ENCODE results near the gene PIK3C3.

Gene PIK3C3

DNA sequence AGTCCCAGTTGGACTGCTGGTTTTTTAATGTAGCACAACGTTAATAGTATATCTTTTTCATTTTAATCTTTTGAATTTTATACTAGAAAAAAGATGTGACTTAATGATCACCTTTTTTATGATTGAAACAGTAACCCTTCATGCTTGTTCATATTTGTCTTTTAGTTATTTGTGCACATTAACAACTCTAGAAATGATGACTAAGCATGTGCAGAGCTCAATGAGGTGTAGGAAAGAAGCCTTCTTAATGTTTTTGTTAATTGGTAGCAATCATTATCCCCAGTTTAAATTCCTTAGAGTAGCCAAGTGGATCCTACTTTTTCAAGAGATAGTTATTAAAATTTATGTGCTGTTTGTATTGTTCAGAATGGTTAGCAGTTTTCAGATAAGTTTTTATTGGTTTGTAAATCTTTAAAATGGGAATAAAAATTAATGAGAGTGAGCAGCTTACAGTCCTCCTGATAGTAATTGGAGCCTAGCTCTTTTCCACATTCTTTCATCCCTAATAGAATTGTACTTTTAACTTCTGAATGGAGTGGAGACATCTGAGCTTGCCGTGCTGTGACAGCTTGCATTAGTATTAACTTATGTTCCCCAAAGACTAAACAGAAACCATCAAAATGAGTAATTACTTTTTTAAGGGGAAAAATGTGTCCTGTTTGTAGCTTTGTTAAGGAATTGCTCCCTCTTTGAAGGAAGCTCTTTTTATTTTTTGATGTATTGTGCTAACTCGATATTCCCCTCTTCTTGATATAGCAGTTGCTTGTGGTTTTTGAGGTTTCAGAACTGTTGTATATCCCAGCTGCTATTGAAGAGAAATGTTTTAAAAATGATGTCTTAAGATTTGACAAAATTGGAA is 17.3 kb downstream of the PIK3C3 start:
- TF ChIP-seq, protein P1, sequence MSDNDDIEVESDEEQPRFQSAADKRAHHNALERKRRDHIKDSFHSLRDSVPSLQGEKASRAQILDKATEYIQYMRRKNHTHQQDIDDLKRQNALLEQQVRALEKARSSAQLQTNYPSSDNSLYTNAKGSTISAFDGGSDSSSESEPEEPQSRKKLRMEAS (IDR thresholded peaks at IDR 0.05), result no peak
- TF ChIP-seq RAD21 (IDR thresholded peaks at IDR 0.05; ENCODE audit: low read depth) (no peak), NFIC (IDR thresholded peaks at IDR 0.05) (no peak), EP300 (IDR thresholded peaks at IDR 0.05; ENCODE audit: borderline replicate concordance) (no peak), TCF12 (IDR thresholded peaks at IDR 0.05; ENCODE audit: low read depth) (no peak), CEBPB (IDR thresholded peaks at IDR 0.05) (no peak), TEAD4 (IDR thresholded peaks at IDR 0.05) (no peak)
- TF ChIP-seq, protein P2, sequence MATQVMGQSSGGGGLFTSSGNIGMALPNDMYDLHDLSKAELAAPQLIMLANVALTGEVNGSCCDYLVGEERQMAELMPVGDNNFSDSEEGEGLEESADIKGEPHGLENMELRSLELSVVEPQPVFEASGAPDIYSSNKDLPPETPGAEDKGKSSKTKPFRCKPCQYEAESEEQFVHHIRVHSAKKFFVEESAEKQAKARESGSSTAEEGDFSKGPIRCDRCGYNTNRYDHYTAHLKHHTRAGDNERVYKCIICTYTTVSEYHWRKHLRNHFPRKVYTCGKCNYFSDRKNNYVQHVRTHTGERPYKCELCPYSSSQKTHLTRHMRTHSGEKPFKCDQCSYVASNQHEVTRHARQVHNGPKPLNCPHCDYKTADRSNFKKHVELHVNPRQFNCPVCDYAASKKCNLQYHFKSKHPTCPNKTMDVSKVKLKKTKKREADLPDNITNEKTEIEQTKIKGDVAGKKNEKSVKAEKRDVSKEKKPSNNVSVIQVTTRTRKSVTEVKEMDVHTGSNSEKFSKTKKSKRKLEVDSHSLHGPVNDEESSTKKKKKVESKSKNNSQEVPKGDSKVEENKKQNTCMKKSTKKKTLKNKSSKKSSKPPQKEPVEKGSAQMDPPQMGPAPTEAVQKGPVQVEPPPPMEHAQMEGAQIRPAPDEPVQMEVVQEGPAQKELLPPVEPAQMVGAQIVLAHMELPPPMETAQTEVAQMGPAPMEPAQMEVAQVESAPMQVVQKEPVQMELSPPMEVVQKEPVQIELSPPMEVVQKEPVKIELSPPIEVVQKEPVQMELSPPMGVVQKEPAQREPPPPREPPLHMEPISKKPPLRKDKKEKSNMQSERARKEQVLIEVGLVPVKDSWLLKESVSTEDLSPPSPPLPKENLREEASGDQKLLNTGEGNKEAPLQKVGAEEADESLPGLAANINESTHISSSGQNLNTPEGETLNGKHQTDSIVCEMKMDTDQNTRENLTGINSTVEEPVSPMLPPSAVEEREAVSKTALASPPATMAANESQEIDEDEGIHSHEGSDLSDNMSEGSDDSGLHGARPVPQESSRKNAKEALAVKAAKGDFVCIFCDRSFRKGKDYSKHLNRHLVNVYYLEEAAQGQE (IDR thresholded peaks at IDR 0.05; ENCODE audit: low read depth), result no peak

DNA sequence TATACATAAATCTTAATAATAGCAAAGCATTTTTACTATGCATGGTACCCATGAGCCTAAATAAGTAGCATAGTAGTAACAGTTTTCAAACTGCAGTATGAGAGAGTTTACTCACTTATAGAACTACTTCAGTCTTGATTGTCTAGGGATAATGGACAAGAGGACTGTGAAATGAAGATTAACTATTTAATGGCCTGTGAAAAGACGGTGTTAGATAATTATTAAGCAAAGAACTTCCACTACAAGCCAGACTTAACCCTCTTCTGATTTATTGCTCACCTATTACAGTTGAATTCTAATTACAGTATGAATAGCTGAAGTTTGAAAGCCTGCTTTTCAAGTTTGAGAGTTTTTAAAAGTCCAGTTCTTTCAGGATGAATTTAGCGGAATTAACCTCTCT is 18.9 kb downstream of the PIK3C3 start:
- TF ChIP-seq CEBPB (IDR thresholded peaks at IDR 0.05) (no peak), TAF1 (IDR thresholded peaks at IDR 0.05; ENCODE audit: low read depth) (no peak), RAD21 (IDR thresholded peaks at IDR 0.05; ENCODE audit: low read depth) (no peak), YY1 (IDR thresholded peaks at IDR 0.05; ENCODE audit: low read depth) (no peak), EP300 (IDR thresholded peaks at IDR 0.05; ENCODE audit: borderline replicate concordance) (no peak), ZBTB7A (IDR thresholded peaks at IDR 0.05; ENCODE audit: low read depth) (no peak), TCF12 (IDR thresholded peaks at IDR 0.05; ENCODE audit: low read depth) (no peak), FOXM1 (IDR thresholded peaks at IDR 0.05; ENCODE audit: borderline replicate concordance, low read depth) (no peak), TEAD4 (IDR thresholded peaks at IDR 0.05) (no peak)
- TF ChIP-seq, protein P2 (IDR thresholded peaks at IDR 0.05; ENCODE audit: low read depth), result no peak
- TF ChIP-seq, protein P1 (IDR thresholded peaks at IDR 0.05), result no peak

DNA sequence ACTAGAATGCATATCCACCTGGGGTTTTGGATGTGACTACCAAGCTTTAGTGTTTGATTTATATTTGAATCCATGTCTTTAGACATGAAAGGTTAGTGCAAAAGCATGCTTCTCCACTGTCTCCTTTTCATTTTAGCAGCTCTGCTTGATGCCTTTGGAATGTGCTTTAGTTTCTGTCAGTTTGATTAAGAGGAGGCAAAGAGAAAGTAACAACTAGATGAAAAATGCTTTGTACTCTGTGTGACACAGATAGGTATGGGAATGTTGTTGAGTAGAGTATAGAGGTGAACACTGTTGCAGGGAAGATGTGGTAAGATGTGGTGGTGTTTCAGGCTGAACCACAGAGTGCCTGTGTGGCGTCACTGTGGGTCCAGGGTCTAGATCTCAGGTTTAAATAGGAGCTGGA is 19.8 kb downstream of the PIK3C3 start:
- TF ChIP-seq ZBTB7A (IDR thresholded peaks at IDR 0.05; ENCODE audit: low read depth) (no peak), NFIC (IDR thresholded peaks at IDR 0.05) (no peak), FOXM1 (IDR thresholded peaks at IDR 0.05; ENCODE audit: borderline replicate concordance, low read depth) (no peak), EGR1 (IDR thresholded peaks at IDR 0.05) (no peak), TAF1 (IDR thresholded peaks at IDR 0.05; ENCODE audit: low read depth) (no peak), CREB1 (IDR thresholded peaks at IDR 0.05; ENCODE audit: low read depth) (no peak), TCF12 (IDR thresholded peaks at IDR 0.05; ENCODE audit: low read depth) (no peak), YY1 (IDR thresholded peaks at IDR 0.05; ENCODE audit: low read depth) (no peak), CEBPB (IDR thresholded peaks at IDR 0.05) (no peak), EP300 (IDR thresholded peaks at IDR 0.05; ENCODE audit: borderline replicate concordance) (no peak), RAD21 (IDR thresholded peaks at IDR 0.05; ENCODE audit: low read depth) (no peak), TEAD4 (IDR thresholded peaks at IDR 0.05) (no peak)
- TF ChIP-seq, protein P1 (IDR thresholded peaks at IDR 0.05), result no peak
- TF ChIP-seq, protein P2 (IDR thresholded peaks at IDR 0.05; ENCODE audit: low read depth), result no peak
- TF ChIP-seq, protein P3, sequence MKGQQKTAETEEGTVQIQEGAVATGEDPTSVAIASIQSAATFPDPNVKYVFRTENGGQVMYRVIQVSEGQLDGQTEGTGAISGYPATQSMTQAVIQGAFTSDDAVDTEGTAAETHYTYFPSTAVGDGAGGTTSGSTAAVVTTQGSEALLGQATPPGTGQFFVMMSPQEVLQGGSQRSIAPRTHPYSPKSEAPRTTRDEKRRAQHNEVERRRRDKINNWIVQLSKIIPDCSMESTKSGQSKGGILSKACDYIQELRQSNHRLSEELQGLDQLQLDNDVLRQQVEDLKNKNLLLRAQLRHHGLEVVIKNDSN (IDR thresholded peaks at IDR 0.05), result no peak

DNA sequence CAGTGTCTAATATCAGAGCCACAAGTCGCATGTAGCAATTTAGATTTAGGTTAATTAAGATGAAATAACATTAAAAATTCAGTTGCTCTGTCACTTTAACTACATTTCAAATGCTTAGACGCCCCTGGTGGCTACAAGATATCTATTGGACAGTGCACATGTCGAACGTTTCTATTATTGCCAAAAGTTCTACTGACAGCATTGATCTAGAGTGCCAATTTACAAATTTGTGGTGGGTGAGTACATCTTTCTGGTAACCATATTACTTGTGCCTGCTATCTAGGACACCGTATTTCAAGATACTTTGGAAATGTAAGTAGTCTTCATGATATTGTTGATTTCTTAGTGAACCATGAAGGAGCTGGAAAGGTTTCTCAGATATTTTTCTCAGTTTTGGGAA is 20.2 kb downstream of the PIK3C3 start:
- no peak for TF ChIP-seq TEAD4 (IDR thresholded peaks at IDR 0.05)
- TF ChIP-seq, protein P2 (IDR thresholded peaks at IDR 0.05; ENCODE audit: low read depth), result no peak
